ENCODE measurements around the gene SGCA.
A peak's percentile ranks its signal among the peaks of the same experiment; 100 is the strongest.

The SGCA gene

GRCh38 chr17:50211249-50212120, 45.7 kb downstream of the SGCA start:
- no peak for DNase-seq

GRCh38 chr17:50212121-50212843, 46.5 kb downstream of the SGCA start:
- no peak for DNase-seq

- no peak for DNase-seq
Observed at GRCh38 chr17:50213026-50214022, 47.5 kb downstream of the SGCA start.

- no peak for DNase-seq
Observed at GRCh38 chr17:50214976-50215760, 49.4 kb downstream of the SGCA start.

- DNase-seq, result no peak
Observed at GRCh38 chr17:50217591-50217990, 51.8 kb downstream of the SGCA start.

GRCh38 chr17:50218071-50218759, 52.4 kb downstream of the SGCA start:
- DNase-seq, result no peak

GRCh38 chr17:50218771-50219315, 53.0 kb downstream of the SGCA start:
- no peak for DNase-seq

- DNase-seq, result peak; percentile 67
Observed at GRCh38 chr17:50219342-50219741, 53.5 kb downstream of the SGCA start.

- no peak for DNase-seq
Observed at GRCh38 chr17:50219939-50220465, 54.2 kb downstream of the SGCA start.

GRCh38 chr17:50220811-50221210, 55.0 kb downstream of the SGCA start:
- DNase-seq, result no peak

- DNase-seq, result no peak
Observed at GRCh38 chr17:50221266-50221863, 55.6 kb downstream of the SGCA start.

GRCh38 chr17:50221864-50222545, 56.2 kb downstream of the SGCA start:
- no peak for DNase-seq

GRCh38 chr17:50222922-50223321, 57.1 kb downstream of the SGCA start:
- no peak for DNase-seq
